IPS DF 4.7 (cell line): ENCODE results near the gene LUC7L3.
"Not testable (repeated sequence)": the region's sequence is repeated elsewhere in the genome, so short reads cannot be mapped to it uniquely, and the experiment has no call there.

ENCODE experiments used
- DNase-seq: peaks from one replicate; pipeline ENCODE4 v3.0.0-alpha.2; 2013; ENCODE audit warnings: low spot score; ENCODE audit errors: extremely low read depth

LUC7L3 gene

DNA sequence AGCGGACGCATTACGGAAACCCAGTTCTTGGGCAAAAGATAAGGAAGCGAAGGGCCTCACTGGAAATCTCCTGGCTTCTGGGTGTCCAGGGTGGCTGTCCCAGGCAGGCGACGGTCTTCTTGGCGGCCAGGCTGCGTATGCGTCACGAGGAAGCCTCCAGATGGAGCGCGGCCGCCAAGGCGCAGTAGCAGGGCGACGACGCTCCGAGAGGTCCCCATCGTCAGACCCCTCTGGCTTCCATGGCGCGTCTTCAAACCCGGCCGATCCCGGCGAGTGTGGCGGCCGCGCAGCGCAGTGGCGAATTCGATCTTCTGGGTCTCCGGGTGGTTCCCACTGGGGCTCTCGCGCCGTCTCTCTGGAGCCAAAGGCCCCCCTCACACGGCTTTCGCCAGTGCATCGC, 61.8 kb downstream of the LUC7L3 start:
- no peak for DNase-seq

DNA sequence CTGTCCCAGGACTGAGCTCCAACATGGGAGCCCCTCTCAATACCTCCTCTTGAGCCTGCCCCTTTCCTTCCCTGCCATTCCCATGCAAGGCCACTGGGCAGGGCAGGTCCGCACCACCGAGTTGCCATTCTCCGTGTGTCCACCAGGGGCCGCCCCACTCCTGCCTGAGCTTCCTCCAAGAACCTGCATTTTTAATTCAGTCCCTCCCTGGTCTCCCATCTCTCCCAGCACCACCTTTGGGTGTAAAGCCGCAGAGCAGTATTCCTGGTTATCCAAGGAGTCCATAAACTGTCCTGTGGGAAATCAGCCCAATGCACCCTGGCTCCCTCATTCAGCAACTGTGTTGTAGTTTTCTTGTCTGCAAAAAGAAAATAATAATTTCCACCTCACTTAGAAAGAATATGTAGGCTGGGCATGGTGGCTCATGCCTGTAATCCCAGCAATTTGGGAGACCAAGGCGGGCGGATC, 63.8 kb downstream of the LUC7L3 start:
- DNase-seq = peak; percentile 62

DNA sequence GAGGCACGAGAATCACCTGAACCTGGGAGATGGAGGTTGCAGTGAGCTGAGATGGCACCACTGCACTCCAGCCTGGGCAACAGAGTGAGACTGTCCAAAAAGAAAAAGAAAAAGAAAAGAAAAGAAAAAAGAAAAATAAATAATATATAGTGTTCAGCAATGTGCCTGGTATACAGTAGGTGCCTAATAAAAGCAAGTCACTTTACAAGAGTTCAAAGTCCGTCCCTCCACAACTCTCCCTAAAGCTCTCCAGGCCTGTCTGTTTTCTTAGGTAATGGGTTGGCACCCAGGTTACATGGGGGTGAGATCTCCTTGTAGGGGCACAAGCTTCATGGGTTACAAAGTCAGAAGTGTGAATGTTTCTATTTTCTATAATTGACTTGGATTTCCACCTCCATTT, 64.5 kb downstream of the LUC7L3 start:
- no peak for DNase-seq

DNA sequence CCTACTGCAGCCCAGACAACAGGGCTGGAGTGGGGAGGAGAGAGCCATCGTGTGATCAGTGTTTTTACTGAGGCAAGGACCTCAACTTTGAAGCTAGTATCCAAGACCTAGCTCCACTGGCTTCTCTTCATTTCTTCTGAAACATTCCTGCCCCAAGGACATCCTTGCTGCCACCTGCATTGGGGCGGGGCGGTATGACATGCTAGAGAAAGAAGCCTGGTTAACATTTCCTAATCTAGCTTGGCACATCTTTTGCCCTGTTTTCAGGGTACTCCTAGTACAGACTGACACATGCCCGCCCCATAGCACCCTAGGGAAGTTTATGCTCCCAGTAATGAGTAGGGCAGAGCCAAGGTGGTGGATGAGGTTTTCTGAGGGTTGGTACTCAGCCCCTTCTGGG, 65.7 kb downstream of the LUC7L3 start:
- no peak for DNase-seq

DNA sequence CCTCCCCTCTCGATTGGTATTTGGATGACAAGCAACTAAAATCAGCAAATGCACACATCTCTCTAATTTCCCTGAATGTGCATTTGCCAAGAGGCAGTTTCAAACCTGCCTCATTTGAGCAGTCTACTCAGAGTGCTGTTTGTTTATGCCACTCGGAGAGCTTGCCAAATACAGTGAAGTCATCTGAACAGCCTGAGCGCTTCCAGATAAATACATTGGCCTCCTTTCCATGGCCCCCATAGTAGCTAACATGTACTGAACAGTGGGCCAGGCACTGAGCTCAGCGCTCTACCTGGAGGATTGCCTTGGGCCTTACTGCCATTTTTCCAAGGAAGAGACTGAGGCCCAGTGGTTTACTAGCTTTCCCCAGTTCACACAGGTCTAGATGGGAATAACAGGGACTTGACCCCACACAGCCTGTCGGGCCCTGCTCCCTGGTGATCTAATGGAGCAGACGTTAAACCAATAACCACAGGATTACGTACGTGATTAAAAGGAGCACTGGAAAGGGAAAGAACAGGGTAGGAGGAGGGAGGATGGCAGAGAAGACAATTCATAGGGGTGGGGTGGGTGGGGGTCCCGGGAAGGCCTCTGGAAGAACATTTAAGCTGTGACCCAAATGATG, 66.7 kb downstream of the LUC7L3 start:
- DNase-seq = no peak

DNA sequence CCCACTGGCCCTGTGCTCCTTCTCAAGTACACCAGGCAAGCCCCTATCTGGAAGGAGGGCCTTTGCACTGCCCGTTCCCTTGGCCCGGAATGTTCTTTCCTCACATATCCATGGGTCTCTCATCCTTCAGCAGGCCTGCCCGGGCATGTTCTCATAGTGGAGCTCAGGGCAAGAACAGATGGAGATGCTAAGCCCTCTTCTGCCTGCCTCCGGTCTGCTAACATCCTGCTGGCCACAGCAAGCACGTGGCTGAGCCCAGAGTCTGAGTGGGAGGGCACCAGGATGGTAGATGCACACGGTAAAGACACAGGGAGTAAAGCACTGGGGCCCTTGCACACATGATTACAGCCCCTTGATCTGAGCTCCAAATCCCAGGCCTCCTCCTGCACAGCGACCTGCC, 67.7 kb downstream of the LUC7L3 start:
- DNase-seq = no peak

DNA sequence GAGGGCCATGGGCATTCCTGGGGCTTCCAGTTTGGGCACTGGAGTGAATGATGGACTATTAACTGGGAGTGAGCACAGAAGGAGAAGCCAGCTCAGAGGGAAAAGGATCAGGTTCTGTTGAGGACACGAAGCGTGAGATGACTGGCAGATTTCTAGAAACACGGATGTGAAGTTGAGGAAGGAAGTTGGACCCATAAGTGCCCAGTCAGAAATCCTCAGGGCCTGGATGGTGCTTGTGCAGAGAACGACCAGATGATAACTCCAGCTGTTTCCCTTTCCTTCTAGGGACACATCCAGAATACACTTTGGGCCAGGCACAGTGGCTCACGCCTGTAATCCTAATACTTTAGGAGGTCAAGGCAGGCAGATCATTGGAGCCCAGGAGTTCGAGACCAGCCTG, 71.2 kb downstream of the LUC7L3 start:
- DNase-seq = no peak

DNA sequence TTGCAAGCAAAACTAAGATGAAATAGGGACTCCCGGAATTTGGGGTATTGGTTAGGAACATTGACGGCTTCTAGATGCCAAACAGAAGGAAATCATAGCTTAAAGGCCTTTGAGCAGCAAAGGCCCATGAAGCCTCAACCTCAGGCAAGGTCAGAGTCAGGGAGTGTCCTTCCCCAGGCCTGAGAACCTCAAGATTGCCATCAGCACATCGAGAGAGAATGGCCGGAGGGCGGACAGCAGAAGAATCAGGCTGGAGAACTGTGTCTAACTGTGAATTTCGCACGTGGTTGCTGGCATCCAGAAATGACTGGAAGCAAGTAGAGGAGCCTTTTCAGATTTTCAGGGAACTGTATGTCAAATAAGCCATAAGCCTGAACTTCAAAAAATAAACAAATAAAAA, 72.7 kb downstream of the LUC7L3 start:
- DNase-seq = no peak

DNA sequence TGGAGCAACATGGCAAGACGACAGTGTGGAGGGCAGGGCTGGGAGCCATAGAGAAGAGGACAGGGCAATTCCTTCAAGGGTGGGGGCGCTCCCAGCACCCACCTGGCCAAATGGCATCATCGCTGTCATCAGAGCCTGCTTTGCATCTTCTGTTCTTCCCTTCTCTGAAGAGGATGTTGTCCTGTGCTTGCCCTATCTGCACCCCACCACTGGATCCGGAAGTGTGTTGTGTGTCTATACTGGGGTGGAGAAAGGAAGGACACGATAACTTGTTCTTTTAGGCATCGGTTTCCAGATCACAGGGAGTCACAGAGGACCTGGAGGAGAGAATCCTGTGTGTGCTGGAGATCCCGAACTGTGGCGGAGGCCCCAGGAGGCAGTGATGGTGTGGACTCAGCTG, 73.6 kb downstream of the LUC7L3 start:
- DNase-seq = no peak

DNA sequence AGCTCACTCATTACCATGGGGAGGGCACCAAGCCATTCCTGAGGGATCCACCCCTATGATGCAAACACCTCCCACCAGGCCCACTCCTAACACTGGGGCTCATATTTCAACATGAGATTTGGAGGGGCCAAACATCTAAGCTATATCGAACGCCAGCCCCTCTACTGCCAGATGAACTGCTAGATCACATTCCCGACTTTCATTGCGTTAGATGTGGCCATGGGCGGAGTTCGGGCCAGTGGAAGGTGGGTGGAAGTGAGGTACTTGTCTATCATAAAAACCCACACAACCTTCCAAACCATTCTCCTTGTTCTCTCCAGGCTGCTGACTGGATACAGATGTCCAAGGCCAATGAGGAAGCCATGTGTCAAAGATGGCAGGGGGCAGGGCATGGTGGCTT, 75.0 kb downstream of the LUC7L3 start:
- DNase-seq = no peak

DNA sequence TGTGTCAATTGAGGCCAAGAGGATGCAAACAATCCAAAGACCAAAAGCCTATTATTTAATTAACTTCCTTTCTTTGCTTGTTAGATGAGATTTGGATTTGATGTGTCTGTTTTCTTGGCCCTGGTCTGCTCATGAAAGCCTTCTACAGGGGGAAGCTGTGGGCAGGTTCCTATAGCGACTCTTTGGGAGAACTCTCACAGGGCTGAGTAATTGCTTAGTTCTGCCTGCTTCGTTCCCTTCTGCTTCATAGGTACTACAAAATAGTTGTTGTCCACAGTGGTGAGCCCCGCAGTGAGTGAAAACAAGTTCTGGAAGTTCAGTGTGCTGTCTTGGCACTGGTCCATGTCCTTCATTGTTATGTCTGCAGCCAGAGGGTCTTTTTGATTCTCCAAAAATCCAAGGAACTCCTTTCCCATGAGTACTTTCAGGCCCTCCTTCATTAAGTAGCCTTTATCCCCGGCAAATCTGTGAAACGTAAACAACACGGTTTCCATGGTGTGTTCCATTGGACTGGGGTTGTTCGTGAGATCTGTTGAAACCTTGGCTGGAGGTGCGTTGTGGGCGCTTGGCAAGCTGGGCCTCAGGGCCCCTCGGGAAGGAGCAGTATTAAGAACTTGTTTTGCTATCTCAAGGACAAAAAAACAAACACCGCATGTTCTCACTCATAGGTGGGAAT, 77.9 kb downstream of the LUC7L3 start:
- no peak for DNase-seq

DNA sequence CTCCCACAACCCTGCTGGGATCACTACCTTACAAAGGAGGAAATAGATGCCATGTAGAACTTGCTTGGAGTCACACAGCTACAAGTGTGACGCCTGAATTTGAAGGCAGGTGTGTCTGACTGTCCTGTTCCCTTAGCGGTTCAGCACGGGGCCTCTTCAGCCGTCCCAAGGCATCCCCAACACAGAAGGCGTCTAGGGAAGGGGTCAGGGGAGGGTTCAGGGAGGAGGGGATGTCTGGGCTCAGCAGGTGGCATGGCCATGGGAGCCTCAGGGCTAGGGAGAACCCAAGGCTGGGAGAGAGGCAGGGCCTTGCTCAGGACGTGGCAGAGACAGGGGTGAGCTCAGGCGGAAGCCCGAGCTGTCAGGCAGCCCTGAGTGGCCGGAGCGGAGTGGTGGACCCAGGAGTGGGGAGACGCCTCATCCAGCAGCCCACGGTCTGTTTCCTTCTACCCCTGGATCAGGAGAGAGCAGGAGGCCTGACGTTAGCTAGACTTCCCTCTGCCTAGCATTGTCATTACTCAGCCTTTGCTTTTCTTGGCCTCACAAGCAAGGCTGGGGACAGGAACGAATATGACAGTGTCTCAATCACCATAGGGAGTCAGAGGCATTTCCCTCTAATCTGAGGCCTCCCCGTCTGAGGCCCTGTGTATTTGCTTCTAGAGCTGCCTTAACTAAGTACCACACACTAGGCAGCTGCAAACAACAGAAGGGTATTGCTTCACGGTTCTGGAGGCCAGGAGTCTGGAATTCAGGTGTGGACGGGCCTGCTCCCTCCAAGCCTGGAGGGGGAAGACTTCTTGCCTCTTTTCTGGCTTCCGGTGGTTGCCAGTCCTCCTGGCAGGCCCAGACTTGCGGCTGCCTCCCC, 79.3 kb downstream of the LUC7L3 start:
- no peak for DNase-seq

DNA sequence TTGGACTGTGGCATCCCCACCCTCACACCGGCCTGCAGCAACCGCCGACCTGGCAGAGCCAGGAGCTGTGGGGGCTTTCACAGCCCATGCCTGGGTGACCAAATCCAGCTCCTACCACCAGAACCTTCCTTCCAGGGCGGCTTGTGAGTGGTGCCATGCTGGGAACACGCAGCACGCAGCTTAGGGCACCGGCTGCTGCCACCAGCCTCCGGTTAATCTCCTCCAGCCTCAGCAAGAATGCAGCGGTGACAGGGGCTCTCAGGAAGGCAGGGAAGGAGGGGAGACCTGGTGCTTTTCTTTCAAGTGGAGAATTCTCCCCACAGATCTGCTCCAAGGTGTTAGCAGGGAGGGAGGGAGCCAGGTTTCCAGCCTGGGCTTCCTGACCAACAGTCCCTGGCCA, 80.2 kb downstream of the LUC7L3 start:
- no peak for DNase-seq

DNA sequence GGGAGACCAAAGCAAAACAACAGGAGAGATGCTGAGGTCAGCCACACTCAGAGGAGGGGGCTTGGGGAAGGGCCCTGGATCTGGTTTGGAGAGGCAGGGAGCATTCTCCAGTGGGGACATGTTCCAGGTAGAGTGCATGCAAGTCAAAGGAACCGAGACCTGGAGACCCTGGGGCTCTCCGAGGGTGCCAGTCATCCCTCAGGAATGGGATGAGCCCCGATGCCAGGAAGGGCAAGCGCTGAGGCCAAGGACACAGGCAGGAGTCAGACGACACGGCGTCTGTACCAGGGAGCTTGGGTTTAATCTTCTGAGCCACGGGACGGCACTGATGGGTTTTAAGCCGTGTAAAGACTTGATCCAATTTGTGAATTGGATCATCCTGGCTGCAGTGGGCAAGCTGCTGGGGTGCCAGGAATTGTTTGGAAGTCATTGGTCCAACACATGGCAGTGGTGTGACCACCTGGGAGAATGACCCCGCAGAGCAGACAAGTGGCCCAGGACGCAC, 80.8 kb downstream of the LUC7L3 start:
- no peak for DNase-seq

DNA sequence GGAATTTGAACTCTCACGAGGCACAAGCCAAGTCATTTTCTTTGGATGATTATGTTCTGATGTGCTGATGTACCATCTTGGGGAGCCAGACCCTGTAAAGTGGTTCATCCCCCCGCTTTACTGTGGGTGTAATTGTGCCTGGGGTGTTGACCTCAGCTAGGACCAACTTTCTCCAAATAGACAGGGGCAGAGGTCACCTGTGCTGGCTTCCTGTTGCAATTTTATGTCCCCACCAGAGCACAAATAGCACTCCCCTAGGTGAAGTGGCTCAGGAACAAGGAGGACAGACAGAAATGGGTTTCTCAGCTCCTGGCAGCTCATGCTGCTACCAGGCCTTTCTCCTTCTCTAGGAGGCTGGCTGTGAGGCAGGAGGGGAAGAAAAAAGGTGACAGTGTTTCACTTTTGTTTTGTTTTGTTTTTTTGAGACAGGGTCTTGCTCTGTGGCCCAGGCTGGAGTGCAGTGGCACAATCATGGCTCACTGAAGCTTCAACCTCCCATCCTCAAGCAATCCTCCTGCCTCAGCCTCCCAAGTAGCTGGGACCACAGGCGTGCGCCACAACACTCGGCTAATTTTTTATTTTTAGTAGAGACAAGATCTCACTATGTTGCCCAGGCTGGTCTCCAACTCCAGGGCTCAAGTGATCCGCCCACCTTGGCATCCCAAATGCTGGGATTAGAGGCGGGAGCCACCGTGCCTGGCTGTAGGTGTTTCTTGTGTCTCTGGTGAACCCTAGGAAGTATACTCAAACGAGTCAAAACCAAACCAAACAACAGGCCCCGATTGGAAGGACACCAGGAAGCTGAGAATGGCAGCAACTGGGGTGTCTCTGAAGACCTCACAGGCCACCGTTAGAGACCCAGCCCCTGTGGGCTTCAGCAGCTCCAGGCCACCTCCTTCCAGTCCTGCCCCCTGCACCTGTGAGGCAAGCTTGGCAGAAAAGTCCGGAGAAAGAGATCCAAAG, 83.5 kb downstream of the LUC7L3 start:
- no peak for DNase-seq

DNA sequence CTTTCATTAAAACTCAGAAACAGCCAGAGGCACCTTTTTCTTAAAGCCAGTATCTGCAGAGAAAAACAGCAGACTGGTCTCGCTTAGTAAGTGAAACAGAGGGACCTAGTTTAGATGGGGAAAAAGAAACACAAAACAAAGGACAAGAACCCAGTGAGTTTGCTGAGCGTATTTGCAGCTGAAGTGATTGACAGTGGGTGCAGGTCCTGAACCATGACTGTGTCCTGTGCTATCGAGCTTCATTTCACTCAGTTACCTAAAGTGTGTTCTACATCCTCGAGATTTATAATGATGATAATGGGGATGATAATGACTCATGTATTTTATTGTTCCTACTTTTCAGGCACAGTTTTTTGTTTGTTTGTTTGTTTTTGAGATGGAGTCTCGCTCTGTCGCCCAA, 84.3 kb downstream of the LUC7L3 start:
- no peak for DNase-seq

DNA sequence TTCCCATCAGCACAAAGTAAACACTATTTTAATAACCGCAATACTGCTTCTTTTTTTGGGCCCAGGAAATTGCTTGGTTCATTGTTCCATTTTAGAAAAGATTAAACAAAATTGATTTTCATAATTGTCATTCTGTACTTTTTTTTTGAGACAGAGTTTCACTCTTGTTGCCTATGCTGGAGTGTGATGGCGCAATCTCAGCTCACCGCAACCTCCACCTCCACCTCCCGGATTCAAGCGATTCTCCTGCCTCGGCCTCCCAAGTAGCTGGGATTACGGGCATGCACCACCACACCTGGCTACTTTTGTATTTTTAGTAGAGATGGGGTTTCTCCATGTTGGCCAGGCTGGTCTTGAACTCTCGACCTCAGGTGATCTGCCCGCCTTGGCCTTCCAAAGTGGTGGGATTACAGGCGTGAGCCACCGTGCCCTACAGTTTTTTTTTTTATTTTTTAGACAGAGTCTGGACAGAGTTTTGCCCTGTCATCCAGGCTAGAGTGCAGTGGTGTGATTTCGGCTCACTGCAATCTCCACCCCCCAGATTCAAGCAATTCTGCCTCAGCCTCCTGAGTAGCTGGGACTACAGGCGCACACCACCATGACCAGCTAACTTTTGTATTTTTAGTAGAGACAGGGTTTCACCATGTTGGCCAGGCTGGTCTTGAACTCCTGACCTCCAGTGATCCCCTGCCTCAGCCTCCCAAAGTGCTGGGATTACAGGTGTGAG, 85.5 kb downstream of the LUC7L3 start:
- DNase-seq = not testable (repeated sequence)

DNA sequence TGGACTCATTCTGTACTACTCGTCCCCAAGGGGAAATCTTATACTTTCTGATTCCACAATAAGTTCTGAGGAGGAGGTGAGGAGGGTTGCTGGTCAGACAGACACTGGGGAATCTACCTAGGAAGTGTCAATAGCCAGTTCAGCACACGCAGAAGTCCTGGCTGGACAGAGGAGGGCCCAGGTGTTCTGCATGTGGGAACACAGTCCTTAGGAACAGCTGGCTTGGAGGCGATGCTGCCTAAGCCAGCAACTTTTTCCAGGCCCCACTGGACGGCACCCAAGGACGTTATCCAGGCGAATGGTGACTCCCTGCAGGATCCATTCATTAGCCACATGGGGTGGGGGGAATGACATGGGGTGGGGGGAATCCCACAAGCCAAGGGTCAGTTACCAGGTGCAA, 86.1 kb downstream of the LUC7L3 start:
- no peak for DNase-seq
